Measurements from ENCODE around the gene FADS1. TPM values are rescaled to one million over a fixed set of nuclear protein-coding genes. Genes with fewer than 3 reads are reported as not detected.

Gene FADS1
- total RNA-seq, 4 donors from 2014 or later, result 4.9 to 9.9 (median 6.7) TPM

DNA sequence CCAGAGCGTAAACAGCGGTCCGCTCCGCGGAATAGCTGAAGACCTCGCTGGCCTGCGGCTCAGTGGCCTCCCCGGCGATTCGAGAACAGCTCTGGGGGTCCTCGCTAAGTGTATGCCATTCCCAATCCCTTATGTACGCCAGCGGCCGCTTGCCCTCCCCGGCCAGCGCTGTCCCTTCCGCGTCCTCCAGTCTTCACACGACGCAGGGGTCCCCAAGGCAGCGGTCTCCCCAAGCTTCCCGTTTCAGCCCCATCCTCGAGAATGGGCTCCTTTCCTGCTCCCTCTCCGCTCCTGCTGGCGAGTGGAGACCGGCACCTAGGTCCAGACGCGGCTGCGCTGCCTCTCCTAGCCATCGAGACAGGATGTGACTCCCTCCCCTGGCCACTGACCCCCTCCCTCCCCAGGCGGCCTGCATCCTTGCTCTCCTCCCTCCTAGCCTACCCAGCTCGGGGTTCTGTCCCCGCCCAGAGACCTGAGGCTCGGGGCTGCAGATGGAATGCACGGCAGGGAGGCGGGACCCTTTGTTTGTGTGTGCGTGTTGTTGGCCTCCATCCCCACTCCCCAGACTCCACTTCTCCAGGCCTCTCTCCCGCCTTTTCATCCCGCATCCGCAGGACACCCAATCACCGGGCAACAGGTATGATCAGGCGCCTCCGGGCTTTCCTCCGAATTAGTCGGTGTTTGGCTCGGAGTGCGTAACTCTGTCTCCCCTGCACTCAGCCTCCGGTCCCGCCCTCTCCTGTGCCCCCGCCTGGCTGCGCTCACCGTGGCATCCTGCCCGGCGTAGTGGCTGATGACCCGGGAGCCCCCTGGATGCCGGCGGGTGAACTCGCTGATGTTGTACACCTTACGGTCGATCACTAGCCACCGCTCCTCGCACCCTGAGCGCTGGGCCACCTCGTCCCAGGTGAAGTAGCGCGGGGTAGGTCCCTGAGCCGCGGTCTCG lies 740 bp downstream of the FADS1 start:
- H3K9me3 ChIP-seq, result no peaks in the 10 kb centered on the region
- H3K4me3 ChIP-seq, result peak overlapping the region; percentile 62 to 69 (median 65)
- H3K4me1 ChIP-seq, result peaks cover 0 to 33% (median 18%) of the 10 kb centered on the region in 4 donors
- DNase-seq, result peak; percentile 55 to 70 (median 61)
- H3K27ac ChIP-seq, result peak overlapping the region; percentile 79 to 95 (median 86)
- no peaks in the 10 kb centered on the region for H3K27me3 ChIP-seq
- TF ChIP-seq POLR2A (IDR thresholded peaks at IDR 0.05), result no peak
- TF ChIP-seq, protein P1, sequence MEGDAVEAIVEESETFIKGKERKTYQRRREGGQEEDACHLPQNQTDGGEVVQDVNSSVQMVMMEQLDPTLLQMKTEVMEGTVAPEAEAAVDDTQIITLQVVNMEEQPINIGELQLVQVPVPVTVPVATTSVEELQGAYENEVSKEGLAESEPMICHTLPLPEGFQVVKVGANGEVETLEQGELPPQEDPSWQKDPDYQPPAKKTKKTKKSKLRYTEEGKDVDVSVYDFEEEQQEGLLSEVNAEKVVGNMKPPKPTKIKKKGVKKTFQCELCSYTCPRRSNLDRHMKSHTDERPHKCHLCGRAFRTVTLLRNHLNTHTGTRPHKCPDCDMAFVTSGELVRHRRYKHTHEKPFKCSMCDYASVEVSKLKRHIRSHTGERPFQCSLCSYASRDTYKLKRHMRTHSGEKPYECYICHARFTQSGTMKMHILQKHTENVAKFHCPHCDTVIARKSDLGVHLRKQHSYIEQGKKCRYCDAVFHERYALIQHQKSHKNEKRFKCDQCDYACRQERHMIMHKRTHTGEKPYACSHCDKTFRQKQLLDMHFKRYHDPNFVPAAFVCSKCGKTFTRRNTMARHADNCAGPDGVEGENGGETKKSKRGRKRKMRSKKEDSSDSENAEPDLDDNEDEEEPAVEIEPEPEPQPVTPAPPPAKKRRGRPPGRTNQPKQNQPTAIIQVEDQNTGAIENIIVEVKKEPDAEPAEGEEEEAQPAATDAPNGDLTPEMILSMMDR (IDR thresholded peaks at IDR 0.05), result no peak
- H3K36me3 ChIP-seq, result peaks cover 0 to 4% (median 0%) of the 10 kb centered on the region in 3 donors

DNA sequence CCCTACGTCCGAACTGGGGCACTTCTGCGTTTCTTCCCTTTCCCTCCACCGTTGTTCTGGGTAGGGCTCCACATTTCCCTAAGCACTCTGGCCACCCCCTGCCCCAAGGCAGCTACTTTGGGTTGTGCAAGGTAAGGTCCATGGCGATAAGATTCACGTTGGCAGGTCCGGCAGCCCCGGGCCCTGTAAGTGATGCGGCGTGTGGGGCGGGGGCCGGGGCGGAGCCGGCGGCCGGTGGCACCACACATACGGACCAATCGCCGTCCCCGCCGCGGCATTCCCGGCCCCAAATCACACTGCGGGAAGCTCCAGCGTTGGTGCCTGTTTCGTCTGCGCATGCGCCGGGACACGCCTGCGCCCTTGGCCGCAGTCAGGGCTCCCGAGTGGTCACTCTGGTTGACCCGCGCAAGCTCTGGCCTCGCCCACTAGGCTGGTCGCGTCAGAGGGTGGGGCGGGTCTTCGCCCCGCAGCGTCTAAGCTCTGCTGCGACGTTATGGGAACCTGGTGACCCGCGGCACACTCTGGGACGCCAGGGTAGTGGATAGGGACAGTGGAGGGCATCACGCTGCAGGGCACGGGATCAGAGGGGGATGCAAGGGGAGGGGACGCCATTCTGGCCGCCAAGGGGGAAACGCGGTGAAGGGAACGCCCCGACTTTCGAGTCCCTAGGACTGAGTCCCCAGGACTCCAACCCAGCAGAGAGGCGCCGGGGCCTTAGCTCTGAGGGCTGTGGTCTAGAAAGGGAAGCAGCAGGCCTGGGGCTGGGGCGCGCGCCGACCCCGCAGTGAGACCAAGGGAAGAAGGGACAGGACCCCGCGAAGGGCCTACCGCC lies 1.6 kb downstream of the FADS1 start:
- peak; percentile 62 to 91 (median 84) for DNase-seq
- Histone ChIP-seq H3K27me3 (no peaks in the 10 kb centered on the region), H3K4me3 (peak overlapping the region; percentile 62 to 69 (median 65))

DNA sequence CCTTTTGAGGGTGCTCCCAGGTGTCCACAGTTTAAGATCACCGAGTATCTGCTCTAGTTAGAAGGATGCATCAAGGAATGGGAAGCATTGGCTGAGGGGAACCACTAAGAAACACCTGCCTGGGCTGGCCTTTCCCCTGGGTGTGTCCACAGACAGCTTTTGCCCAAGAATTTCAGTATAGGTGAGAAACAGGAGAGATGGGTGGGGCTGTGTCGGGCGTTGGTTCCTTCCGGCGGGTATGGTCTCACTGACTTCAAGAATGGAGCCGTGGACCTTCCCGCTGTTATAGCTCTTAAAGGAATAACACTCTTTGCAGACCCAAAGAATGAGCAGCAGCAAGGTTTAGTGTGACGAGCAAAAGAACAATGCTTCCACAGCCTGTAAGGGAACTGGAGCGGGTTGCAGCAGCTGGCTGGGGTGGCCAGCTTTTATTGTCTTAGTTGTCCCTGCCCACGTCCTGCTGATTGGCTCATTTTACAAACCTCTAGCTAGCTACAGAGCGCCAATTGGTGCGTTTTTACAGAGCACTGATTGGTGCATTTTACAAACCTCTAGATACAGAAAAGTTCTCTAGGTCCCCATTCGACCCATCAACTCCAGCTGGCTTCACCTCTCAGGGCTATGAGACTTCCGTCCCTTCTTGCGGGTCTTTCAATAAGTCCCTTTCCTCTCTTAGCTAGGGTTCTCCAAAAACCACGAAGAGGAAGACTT lies 2.4 kb downstream of the FADS1 start:
- no peak for DNase-seq

More for the DNA sequence above, 1.6 kb downstream of the FADS1 start:
- TF ChIP-seq, protein P1 (IDR thresholded peaks at IDR 0.05), result no peak
- peak; percentile 55 to 70 for TF ChIP-seq POLR2A (IDR thresholded peaks at IDR 0.05)
- Histone ChIP-seq H3K9me3 (no peaks in the 10 kb centered on the region), H3K36me3 (peaks cover 0 to 4% (median 0%) of the 10 kb centered on the region in 3 donors), H3K27ac (peak overlapping the region; percentile 79 to 95 (median 86)), H3K4me1 (peaks cover 0 to 26% (median 18%) of the 10 kb centered on the region in 4 donors)

DNA sequence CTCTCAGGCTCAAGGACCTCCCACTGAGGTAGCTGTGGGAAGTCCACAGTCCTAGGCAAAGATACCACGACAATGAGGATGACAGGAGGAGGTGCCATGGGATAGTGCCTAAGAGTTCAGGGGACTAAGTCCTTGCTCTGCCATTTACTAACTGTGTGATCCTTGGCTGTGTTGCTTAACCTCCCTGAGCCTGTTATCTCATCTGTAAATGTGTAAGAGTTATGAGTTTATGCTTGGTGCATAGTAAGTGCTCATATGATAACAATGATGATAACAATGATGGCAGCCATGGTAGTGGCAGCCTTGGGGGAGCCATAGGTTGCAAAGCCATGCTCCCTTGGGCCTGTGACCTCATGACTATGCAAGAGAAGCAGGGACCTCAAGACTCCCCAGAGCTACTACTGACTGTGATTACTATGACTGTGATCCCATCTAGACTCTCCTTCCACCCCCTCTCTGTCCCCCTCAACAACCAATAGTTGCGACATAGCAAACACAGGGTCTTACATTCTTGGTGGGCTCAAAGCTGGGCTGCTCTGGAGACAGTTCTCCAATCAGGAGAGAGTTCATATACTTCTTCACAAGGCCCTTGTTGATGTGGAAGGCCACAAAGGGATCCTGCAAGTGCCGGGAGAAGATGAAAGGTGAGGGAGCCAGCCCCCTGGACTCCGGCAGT lies 3.9 kb downstream of the FADS1 start:
- H3K27ac ChIP-seq, result no peak overlapping the region
- no peak overlapping the region for H3K4me3 ChIP-seq
- DNase-seq, result no peak
- H3K4me1 ChIP-seq, result peaks cover 0 to 26% (median 18%) of the 10 kb centered on the region in 4 donors
- TF ChIP-seq, protein P1 (IDR thresholded peaks at IDR 0.05), result no peak
- TF ChIP-seq POLR2A (IDR thresholded peaks at IDR 0.05), result no peak
- no peaks in the 10 kb centered on the region for H3K27me3 ChIP-seq
- H3K36me3 ChIP-seq, result peaks cover 0 to 9% (median 0%) of the 10 kb centered on the region in 3 donors
- no peaks in the 10 kb centered on the region for H3K9me3 ChIP-seq

More for the DNA sequence above, 2.4 kb downstream of the FADS1 start:
- no peak for TF ChIP-seq POLR2A (IDR thresholded peaks at IDR 0.05)
- TF ChIP-seq, protein P1 (IDR thresholded peaks at IDR 0.05), result no peak
- Histone ChIP-seq H3K27me3 (no peaks in the 10 kb centered on the region), H3K9me3 (no peaks in the 10 kb centered on the region), H3K27ac (peak overlapping the region; percentile 79 to 95 (median 86)), H3K36me3 (peaks cover 0 to 4% (median 0%) of the 10 kb centered on the region in 3 donors), H3K4me1 (peaks cover 0 to 26% (median 18%) of the 10 kb centered on the region in 4 donors), H3K4me3 (peak overlapping the region; percentile 62 to 69 (median 65))

Measured in Peyer's patch (tissue), 4 donors.